NCI-H2227 (cell line): ENCODE measurements around the gene GPR137B.

Experiments used
- DNase-seq: peaks from one replicate; lab custom pipeline; 2025; ENCODE audit not compliant: unreplicated experiment; lab: John Stamatoyannopoulos, UW

The GPR137B gene

DNA sequence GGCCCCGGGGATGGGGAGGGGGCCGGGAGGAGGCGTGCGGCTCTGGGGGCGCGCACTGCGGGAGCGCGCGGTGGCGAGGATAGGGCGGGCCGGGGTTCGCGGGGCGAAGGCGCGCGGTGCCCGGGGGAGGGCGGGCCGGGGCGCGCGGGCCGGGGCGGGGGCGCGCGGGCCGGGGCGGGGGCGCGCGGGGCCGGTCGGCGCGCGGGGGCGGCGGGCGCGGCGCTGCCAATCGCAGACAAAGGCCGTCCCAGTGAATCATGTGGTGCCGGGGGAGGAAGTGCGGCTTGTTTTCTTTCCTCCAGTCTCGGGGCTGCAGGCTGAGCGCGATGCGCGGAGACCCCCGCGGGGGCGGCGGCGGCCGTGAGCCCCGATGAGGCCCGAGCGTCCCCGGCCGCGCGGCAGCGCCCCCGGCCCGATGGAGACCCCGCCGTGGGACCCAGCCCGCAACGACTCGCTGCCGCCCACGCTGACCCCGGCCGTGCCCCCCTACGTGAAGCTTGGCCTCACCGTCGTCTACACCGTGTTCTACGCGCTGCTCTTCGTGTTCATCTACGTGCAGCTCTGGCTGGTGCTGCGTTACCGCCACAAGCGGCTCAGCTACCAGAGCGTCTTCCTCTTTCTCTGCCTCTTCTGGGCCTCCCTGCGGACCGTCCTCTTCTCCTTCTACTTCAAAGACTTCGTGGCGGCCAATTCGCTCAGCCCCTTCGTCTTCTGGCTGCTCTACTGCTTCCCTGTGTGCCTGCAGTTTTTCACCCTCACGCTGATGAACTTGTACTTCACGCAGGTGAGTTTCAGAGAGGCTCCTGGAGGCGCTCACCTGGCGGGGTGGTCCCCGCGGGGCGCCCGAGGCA, at the start of gene GPR137B:
Gene GPR137B, plus strand, starts transcription at position 287 of the 851 bp plus-strand sequence. Its CDS starts 84 bp downstream, at position 371.
- peak; percentile 85 for DNase-seq

- DNase-seq, result no peak
Measured at GRCh38 chr1:236092899-236093298, 49.4 kb upstream of the GPR137B start.

- no peak for DNase-seq
Measured at GRCh38 chr1:236095705-236096520, 46.4 kb upstream of the GPR137B start.

DNA sequence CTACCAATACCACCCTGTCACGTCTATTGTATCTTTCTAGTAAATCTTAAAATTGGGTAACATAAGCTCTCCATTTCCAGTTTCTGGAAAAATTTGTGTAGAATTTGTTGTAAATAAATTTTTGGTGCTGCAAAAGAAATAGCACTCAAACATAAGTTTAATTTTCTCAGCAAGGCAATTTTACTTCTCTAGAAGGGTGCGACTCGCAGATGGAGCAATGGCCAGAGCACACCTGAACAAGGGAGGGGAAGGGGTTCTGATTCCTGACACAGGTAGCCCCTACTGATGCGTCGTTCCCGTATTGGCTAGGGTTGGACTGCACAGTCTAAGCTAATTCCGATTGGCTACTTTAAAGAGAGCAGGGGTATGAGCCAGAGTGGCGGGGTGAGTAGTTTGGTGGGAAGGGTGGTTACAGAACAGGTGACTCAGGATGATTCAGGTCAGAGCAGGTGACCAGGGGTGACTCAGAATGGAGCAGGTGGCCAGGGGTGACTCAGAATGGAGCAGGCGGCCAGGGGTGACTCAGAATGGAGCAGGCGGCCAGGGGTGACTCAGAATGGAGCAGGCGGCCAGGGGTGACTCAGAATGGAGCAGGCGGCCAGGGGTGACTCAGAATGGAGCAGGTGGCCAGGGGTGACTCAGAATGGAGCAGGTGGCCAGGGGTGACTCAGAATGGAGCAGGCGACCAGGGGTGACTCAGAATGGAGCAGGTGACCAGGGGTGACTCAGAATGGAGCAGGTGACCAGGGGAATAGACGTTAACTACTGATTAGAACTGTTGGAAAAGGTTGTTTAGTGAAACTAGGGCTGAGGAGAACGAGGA, 45.5 kb upstream of the GPR137B start:
- DNase-seq, result peak; percentile 28

DNA sequence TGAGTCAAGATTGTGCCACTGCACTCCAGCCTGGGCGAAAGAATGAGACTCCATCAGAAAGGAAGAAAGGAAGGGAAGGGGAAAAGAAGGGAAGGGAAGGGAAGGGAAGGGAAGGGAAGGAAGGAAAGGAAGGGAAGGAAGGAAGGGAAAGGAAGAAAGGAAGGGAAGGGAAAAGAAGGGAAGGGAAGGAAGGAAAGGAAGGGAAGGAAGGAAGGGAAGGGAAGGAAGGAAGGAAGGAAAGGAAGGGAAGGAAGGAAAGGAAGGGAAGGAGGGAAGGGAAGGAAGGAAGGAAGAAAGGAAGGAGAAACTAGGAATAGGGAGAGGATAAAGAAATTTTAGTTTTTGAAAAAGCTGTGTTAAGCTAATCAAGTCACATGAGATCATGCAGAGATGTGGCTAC, 44.1 kb upstream of the GPR137B start:
- DNase-seq, result no peak

- no peak for DNase-seq
Measured at GRCh38 chr1:236099355-236099974, 42.9 kb upstream of the GPR137B start.

- no peak for DNase-seq
Measured at GRCh38 chr1:236100799-236101198, 41.5 kb upstream of the GPR137B start.

GRCh38 chr1:236101233-236102200, 40.8 kb upstream of the GPR137B start:
- DNase-seq, result no peak

DNA sequence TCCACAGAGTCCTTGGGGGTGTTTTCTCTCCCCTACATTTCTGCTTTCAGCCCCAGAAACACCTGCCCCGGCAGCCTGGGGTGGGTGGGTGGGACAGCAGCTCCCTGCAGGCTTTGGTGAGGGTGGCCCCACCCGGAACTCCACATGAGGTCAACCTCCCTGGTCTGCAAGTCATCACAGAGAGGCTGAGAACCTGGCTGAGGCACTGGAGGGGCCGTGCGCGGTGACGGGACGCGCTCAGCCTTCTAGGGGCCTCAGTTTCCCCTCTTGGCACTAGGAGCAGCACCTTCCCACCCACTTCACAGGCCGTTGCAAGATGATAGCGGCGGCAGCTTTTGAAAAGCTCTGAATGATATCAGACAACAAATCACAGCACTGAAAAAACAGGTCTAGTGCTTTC, 39.7 kb upstream of the GPR137B start:
- no peak for DNase-seq

DNA sequence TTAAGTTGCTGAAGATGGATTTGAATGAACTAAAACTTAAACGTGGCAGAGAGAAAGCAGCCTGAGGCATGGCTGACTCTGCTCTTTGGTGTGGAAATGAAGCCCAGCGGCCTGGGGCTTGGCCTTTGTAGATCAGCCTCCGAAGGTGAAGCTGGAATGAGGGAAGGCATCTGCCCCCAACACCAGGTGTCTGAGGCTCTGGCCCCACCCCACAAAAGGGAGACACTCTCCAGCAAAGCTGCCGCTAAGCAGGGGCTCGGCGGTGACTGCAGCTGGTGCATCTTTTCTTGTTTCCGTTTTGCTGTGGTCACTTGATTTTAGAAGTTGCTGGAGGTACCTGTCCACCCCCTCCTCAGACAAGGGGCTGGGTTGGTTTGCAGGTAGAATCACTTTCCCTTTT, 39.3 kb upstream of the GPR137B start:
- no peak for DNase-seq

DNA sequence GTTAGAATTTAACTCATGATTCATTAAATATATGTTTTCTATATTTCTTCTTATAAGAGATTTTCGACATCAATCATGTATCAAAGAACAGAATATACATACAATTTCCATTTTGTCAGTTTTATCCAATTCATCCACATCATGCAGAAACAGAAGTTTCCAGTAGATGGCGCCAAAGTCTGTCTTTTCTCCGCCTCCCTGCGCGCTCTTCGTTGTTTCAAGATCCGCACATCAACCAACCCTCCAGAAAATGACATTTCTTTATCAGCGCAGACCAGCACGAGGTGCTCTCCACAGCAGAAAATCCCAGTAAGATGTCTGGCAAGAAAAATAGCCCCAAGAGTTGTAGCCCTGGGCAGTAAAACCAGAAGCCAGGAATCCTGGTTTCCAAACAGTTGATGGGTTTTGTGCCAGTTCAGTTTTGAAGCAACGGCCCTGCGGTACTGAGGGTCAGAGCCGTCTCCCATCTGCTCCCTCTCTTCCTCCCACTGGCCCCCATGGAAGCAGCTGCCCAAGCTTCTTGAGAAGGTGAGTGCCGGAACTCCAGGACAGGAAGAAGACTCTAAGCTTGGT, 38.6 kb upstream of the GPR137B start:
- DNase-seq, result peak; percentile 85

DNA sequence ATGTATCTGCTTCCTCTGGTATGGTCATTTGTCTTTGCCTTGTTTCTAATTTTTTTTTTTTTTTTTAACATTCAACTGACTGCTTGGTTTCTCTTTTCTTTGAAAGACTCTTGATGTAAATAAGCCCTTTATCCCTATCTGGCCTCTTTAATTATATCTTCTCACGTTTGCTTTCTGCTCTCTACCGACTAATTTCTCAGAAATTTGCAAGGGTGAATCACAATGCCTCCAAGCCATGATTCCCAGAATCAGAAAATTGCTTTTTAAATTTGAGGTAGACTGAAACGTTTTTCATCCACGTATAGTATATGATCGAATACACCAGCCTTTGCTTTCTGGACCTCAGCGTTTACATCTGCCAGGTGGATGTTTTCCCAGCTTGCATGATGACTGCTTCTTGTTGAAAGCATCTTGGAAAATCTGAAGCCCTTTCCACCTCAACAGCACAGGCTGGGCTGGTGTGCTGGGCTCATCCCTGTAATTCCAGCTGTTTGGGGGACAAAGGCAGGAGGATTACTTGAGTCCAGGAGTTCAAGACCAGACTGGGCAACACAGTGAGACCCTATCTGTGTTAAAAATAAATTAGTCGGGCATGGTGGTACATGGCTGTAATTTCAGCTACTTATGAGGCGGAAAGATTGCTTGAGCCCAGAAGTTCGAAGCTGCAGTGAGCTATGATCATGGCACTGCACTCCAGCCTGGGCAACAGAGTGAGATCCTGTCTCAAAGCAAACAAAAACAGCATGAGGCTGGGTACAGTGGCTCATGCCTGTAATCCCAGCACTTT, 35.0 kb upstream of the GPR137B start:
- no peak for DNase-seq

DNA sequence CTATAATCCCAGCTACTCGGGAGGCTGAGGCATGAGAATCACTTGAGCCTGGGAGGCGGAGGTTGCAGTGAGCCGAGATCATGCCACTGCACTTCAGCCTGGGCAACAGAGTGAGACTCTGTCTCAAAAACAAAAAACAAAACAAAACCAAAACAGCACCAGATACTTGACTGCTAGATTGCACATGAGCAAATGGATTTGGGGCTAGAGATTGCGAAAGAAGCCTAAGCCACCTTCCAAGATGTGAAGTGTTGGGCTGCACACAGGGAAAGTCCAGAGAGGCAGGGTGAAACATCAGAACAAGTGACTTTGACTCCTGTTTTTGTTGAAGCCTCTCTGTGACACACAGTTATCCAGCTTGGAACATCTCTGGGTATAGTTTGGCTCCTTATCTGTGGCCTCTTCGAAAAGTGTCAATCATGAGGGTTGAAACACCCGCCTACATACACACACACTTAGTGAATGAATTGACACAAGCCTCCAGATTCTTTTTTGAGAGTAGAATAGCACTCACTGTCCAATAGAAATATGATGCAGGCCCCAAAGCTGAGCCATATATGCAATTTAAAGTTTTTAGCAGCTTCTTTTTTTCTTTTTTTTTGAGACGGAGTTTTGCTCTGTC, 34.2 kb upstream of the GPR137B start:
- no peak for DNase-seq

DNA sequence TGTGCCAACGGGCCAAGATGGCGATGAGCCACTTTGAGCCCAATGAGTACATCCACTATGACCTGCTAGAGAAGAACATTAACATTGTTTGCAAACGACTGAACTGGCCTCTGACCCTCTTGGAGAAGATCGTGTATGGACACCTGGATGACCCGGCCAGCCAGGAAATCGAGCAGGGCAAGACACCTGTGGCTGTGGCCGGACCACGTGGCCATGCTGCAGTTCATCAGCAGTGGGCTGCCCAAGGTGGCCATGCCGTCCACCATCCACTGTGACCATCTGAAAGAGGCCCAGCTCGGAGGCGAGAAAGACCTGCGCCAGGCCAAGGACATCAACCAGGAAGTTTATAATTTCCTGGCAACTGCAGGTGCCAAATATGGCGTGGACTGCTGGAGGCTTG, 32.2 kb upstream of the GPR137B start:
- no peak for DNase-seq

- DNase-seq, result no peak
Measured at GRCh38 chr1:236111527-236112331, 30.6 kb upstream of the GPR137B start.

- no peak for DNase-seq
Measured at GRCh38 chr1:236112332-236112627, 30.1 kb upstream of the GPR137B start.

DNA sequence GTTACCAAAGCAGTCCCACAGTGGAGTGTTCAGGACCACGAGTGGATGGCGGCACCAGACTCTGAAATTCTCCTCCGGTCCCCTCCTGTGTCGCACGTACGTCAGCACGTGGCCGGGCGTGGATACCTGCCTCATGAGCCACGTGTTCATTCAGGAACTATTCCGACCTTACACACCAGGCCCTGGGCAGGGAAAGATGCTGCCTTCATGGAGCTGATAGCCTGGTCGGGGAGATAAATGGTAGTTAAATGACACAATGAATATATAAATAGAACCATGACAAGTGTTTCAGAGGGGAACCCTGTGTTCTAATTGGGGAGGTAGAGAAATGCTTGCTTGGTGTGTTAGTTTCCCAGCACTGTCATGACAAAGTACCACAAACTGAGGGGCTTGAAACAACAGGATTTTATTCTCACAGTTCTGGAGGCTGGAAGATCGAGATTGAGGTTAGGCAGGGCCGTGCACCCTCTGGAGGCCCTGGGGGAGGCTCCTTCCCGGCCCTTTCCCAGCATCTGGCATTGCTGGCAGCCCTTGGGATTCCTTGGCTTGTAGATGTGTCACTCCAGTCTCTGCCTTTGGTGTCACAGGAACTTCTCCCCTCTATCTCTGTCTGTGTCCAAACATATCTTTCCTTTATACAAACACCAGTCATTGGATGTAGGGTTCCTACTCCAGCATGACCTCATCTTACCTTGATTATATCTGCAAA, 28.9 kb upstream of the GPR137B start:
- no peak for DNase-seq
